H9 (cell line): Measurements from ENCODE around the gene FLT3LG. TPM values are rescaled to one million over a fixed set of nuclear protein-coding genes. Genes with fewer than 3 reads are reported as not detected.

Source experiments
- DNase-seq: peaks from one replicate; pipeline ENCODE4 v3.0.0-alpha.2; 2017
- H2AFZ ChIP-seq: one replicate; pipeline ENCODE4 v1.6.1; 2013; ENCODE audit warnings: mild to moderate bottlenecking, low read length, control low read depth, moderate library complexity
- H2AK5ac ChIP-seq: 2 replicates; pipeline ENCODE4 v1.6.1; 2013; ENCODE audit warnings: low read length, control low read depth, mixed read lengths; ENCODE audit not compliant: insufficient read length
- H2BK120ac ChIP-seq: one replicate; pipeline ENCODE4 v1.6.1; 2013; ENCODE audit warnings: low read depth, mild to moderate bottlenecking, low read length, control low read depth, inconsistent platforms; ENCODE audit not compliant: poor library complexity, severe bottlenecking
- H2BK12ac ChIP-seq: 2 replicates; pipeline ENCODE4 v1.6.1; 2013; ENCODE audit warnings: low read length, control low read depth, mixed read lengths, low read depth; ENCODE audit not compliant: insufficient read length
- H2BK15ac ChIP-seq: 2 replicates; pipeline ENCODE4 v1.6.1; 2013; ENCODE audit warnings: low read depth, low read length, control low read depth
- H2BK20ac ChIP-seq: one replicate; pipeline ENCODE4 v1.6.1; 2013; ENCODE audit warnings: low read depth, mild to moderate bottlenecking, low read length, control low read depth, inconsistent platforms; ENCODE audit not compliant: poor library complexity, severe bottlenecking
- H2BK5ac ChIP-seq: 2 replicates; pipeline ENCODE4 v1.6.1; 2013; ENCODE audit warnings: low read length, control low read depth, mixed read lengths; ENCODE audit not compliant: insufficient read length
- H3K14ac ChIP-seq: 2 replicates; pipeline ENCODE4 v1.6.1; 2013; ENCODE audit warnings: low read length, control low read depth; ENCODE audit not compliant: insufficient read depth
- H3K18ac ChIP-seq: 2 replicates; pipeline ENCODE4 v1.6.1; 2013; ENCODE audit warnings: low read depth, mild to moderate bottlenecking, mixed read lengths, low read length, control low read depth; ENCODE audit not compliant: insufficient read length
- H3K23ac ChIP-seq: 2 replicates; pipeline ENCODE4 v1.6.1; 2013; ENCODE audit warnings: low read length, control low read depth, mixed read lengths, low read depth; ENCODE audit not compliant: insufficient read length
- H3K23me2 ChIP-seq: 2 replicates; pipeline ENCODE4 v1.6.1; 2013; ENCODE audit warnings: low read depth, mild to moderate bottlenecking, mixed read lengths, low read length, control low read depth; ENCODE audit not compliant: insufficient read length, poor library complexity, severe bottlenecking
- H3K27ac ChIP-seq: 2 replicates; pipeline ENCODE4 v1.5.1; 2013; ENCODE audit warnings: low read length, control low read depth, mixed read lengths, low read depth; ENCODE audit not compliant: insufficient read length
- H3K27me3 ChIP-seq: 2 replicates; pipeline ENCODE4 v1.6.1; 2013; ENCODE audit warnings: low read length, control low read depth, inconsistent platforms; ENCODE audit not compliant: insufficient read depth
- H3K4ac ChIP-seq: 2 replicates; pipeline ENCODE4 v1.6.1; 2013; ENCODE audit warnings: low read depth, mild to moderate bottlenecking, control low read depth, inconsistent platforms, low read length, moderate library complexity
- H3K4me1 ChIP-seq: 2 replicates; pipeline ENCODE4 v1.6.1; 2013; ENCODE audit warnings: low read length, control low read depth, inconsistent platforms; ENCODE audit not compliant: insufficient read depth
- H3K4me2 ChIP-seq: 2 replicates; pipeline ENCODE4 v1.6.1; 2013; ENCODE audit warnings: low read length, control low read depth, mixed read lengths; ENCODE audit not compliant: insufficient read length, insufficient read depth
- H3K56ac ChIP-seq: 2 replicates; pipeline ENCODE4 v1.6.1; 2013; ENCODE audit warnings: low read depth, mild to moderate bottlenecking, mixed read lengths, low read length, control low read depth; ENCODE audit not compliant: insufficient read length
- H3K79me1 ChIP-seq: 2 replicates; pipeline ENCODE4 v1.6.1; 2013; ENCODE audit warnings: low read depth, mild to moderate bottlenecking, moderate library complexity, low read length, control low read depth, inconsistent platforms; ENCODE audit not compliant: insufficient read depth, poor library complexity, severe bottlenecking
- H3K79me2 ChIP-seq: 2 replicates; pipeline ENCODE4 v1.6.1; 2013; ENCODE audit warnings: low read length, control low read depth, inconsistent platforms; ENCODE audit not compliant: insufficient read depth
- H3K9ac ChIP-seq: 2 replicates; pipeline ENCODE4 v1.6.1; 2013; ENCODE audit warnings: low read length, control low read depth, mixed read lengths; ENCODE audit not compliant: insufficient read length; ENCODE audit errors: extremely low read depth
- H3K9me3 ChIP-seq: one replicate; pipeline ENCODE4 v1.6.1; 2013; ENCODE audit warnings: low read depth, low read length, inconsistent platforms; ENCODE audit not compliant: control insufficient read depth
- H3T11ph ChIP-seq: one replicate; pipeline ENCODE4 v1.6.1; 2013; ENCODE audit warnings: mild to moderate bottlenecking, low read length, control low read depth, inconsistent platforms
- H4K20me1 ChIP-seq: one replicate; pipeline ENCODE4 v1.6.1; 2013; ENCODE audit not compliant: control insufficient read depth, insufficient read length, insufficient read depth
- H4K5ac ChIP-seq: 2 replicates; pipeline ENCODE4 v1.6.1; 2013; ENCODE audit warnings: low read depth, mild to moderate bottlenecking, mixed read lengths, low read length, control low read depth; ENCODE audit not compliant: insufficient read length
- H4K8ac ChIP-seq: replicated peaks from 2 replicates; pipeline ENCODE4 v1.6.1; 2013; ENCODE audit warnings: low read length, control low read depth, mixed read lengths, low read depth; ENCODE audit not compliant: insufficient read length
- H4K91ac ChIP-seq: 2 replicates; pipeline ENCODE4 v1.6.1; 2013; ENCODE audit warnings: low read depth, mild to moderate bottlenecking, moderate library complexity, mixed read lengths, low read length, control low read depth; ENCODE audit not compliant: insufficient read length
- H3K27ac Mint-ChIP-seq, 3 experiments: 2 replicates in 2 of 3; 3 replicates in 1 of 3; pipeline ENCODE4 v1.8.0; 2020 to 2021; ENCODE audit warnings: mixed read lengths in 3 of 3, mild to moderate bottlenecking in 1 of 3, moderate library complexity in 1 of 3
- H3K27me3 Mint-ChIP-seq: 2 replicates; pipeline ENCODE4 v1.8.0; 2021; ENCODE audit warnings: low read depth, mild to moderate bottlenecking, moderate library complexity, mixed read lengths
- H3K36me3 Mint-ChIP-seq, 3 experiments: 2 replicates in 2 of 3; 3 replicates in 1 of 3; pipeline ENCODE4 v1.8.0; 2020 to 2021; ENCODE audit warnings: low read depth in 3 of 3, mixed read lengths in 3 of 3; ENCODE audit not compliant: insufficient read depth in 1 of 3
- H3K4me1 Mint-ChIP-seq, 2 experiments: 2 replicates each; pipeline ENCODE4 v1.8.0; 2020; ENCODE audit warnings: mixed read lengths in 2 of 2
- H3K4me3 Mint-ChIP-seq, 2 experiments: 2 replicates in 1 of 2; 3 replicates in 1 of 2; pipeline ENCODE4 v1.8.0; 2020 to 2021; ENCODE audit warnings: mild to moderate bottlenecking in 2 of 2, mixed read lengths in 2 of 2, moderate library complexity in 1 of 2
- H3K9me3 Mint-ChIP-seq, 2 experiments: 2 replicates in 1 of 2; 3 replicates in 1 of 2; pipeline ENCODE4 v1.8.0; 2020; ENCODE audit warnings: mild to moderate bottlenecking in 2 of 2, mixed read lengths in 2 of 2, moderate library complexity in 1 of 2
- CTCF ChIP-seq: fragments of 200-600 bp; sonication (generic); conservative IDR thresholded peaks from 3 replicates; pipeline ENCODE4 v1.8.0; 2021; ENCODE audit warnings: antibody characterized with exemption, mild to moderate bottlenecking
- WGBS: extraction: QIAGEN DNeasy Blood & Tissue Kit; methylation state at CpG from one replicate; pipeline ENCODE4 v1.1.7; 2013; ENCODE audit warnings: missing lambda C conversion rate, low lambda C conversion rate, mixed read lengths; ENCODE audit not compliant: insufficient read length; ENCODE audit errors: extremely low coverage; 5-methylcytosine and 5-hydroxymethylcytosine counted together
- total RNA-seq: library from RNA; stranded (reverse); gene quantifications from 2 replicates; pipeline ENCODE4 v1.2.1, GENCODE V29; 2021

The FLT3LG gene
- total RNA-seq, 1 experiment from 2014 or later, result 2.1 TPM

- H2AK5ac ChIP-seq, result no peak overlapping the region
- H3K4me1 ChIP-seq, result peaks cover 2% of the 10 kb centered on the region
- Mint-ChIP-seq H3K27ac (peak overlapping the region in 1 of 3 experiments; percentile 87; a peak in 2 of 7 replicates), H3K36me3 (peaks cover 0 to 6% (median 2%) of the 10 kb centered on the region in 3 experiments; a peak in 4 of 7 replicates), H3K27me3 (peaks cover 86% of the 10 kb centered on the region), H3K4me3 (peak overlapping the region; percentile 54 to 75), H3K4me1 (peaks cover 57 to 77% of the 10 kb centered on the region in 2 experiments), H3K9me3 (peaks cover 0 to 9% of the 10 kb centered on the region in 2 experiments; a peak in 2 of 5 replicates)
- H2BK20ac ChIP-seq, result no peak overlapping the region
- H2AFZ ChIP-seq, result no peak overlapping the region
- H3K4me2 ChIP-seq, result peak overlapping the region; percentile 7
- H3K56ac ChIP-seq, result no peak overlapping the region
- H3K27me3 ChIP-seq, result peaks cover 32% of the 10 kb centered on the region; the same call in 1 of the 2 replicates
- no peak overlapping the region for H3K4ac ChIP-seq
- H3K18ac ChIP-seq, result no peak overlapping the region
- H3K79me2 ChIP-seq, result no peaks in the 10 kb centered on the region
- H2BK15ac ChIP-seq, result no peak overlapping the region
- no peaks in the 10 kb centered on the region for H3K9me3 ChIP-seq
- H4K5ac ChIP-seq, result no peak overlapping the region
- H3K27ac ChIP-seq, result no peak overlapping the region
- no peak overlapping the region for H2BK120ac ChIP-seq
- peak; percentile 96 for DNase-seq
- no peak overlapping the region for H3K14ac ChIP-seq
- no peak overlapping the region for H3K23ac ChIP-seq
- no peak overlapping the region for H3K9ac ChIP-seq
- no CpG with 5 or more reads among the region's 30 CpGs for WGBS
- no peaks in the 10 kb centered on the region for H4K20me1 ChIP-seq
- peaks cover 22% of the 10 kb centered on the region for H3K23me2 ChIP-seq
- no peak overlapping the region for H3T11ph ChIP-seq
- no peak overlapping the region for H4K91ac ChIP-seq
- H2BK5ac ChIP-seq, result no peak overlapping the region
- H2BK12ac ChIP-seq, result no peak overlapping the region
- TF ChIP-seq CTCF, result no peak
- no peaks in the 10 kb centered on the region for H3K79me1 ChIP-seq
- H4K8ac ChIP-seq, result no peak overlapping the region
These were observed 48.0 kb upstream of the FLT3LG start for GRCh38 chr19:49425922-49426592.
